ENCODE data around the gene RBFOX2.

The RBFOX2 gene

DNA sequence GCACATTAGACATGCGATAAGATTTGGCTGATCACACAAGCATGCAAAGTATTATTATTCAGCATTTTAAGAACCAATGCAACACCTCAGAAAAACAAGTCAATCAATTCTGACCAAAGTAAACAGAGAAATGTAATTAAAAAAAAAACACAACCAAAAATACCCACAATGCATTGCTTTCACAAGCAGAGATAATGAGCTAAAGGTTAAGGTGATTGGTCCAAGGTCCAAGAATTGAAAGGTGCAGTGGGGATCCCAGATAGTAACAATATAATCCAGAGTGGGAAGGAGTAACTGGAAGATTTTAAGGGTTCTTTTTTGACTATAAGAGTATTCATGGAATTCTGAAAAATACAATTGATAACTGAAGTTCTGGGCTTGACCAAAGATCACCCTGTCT lies 271.9 kb downstream of the RBFOX2 start:
- DNase-seq (ENCODE audit: low spot score), result no peak
- no peak overlapping the region for H3K27ac ChIP-seq (ENCODE audit: poor library complexity, severe bottlenecking)
- no peaks in the 10 kb centered on the region for H3K9me3 ChIP-seq (ENCODE audit: severe bottlenecking)
- peaks cover 91% of the 10 kb centered on the region for H3K36me3 ChIP-seq (ENCODE audit: low read depth)
- ATAC-seq (ENCODE audit: low read depth), result no peak
- no peaks in the 10 kb centered on the region for H3K27me3 ChIP-seq (ENCODE audit: insufficient read depth, poor library complexity, severe bottlenecking)
- no peaks in the 10 kb centered on the region for H3K4me1 ChIP-seq (ENCODE audit: insufficient read depth, poor library complexity, severe bottlenecking)
- no peak for TF ChIP-seq CTCF (IDR thresholded peaks at IDR 0.05; ENCODE audit: poor library complexity, severe bottlenecking)
- no peak overlapping the region for H3K4me3 ChIP-seq (ENCODE audit: severe bottlenecking)

GRCh38 chr22:35754761-35755160 lies 273.9 kb downstream of the RBFOX2 start:
- Histone ChIP-seq H3K36me3 (ENCODE audit: low read depth) (peaks cover 85% of the 10 kb centered on the region), H3K27ac (ENCODE audit: poor library complexity, severe bottlenecking) (no peak overlapping the region), H3K4me1 (ENCODE audit: insufficient read depth, poor library complexity, severe bottlenecking) (no peaks in the 10 kb centered on the region), H3K27me3 (ENCODE audit: insufficient read depth, poor library complexity, severe bottlenecking) (no peaks in the 10 kb centered on the region), H3K4me3 (ENCODE audit: severe bottlenecking) (no peak overlapping the region), H3K9me3 (ENCODE audit: severe bottlenecking) (no peaks in the 10 kb centered on the region)
- DNase-seq (ENCODE audit: low spot score) (no peak), ATAC-seq (ENCODE audit: low read depth) (peak; percentile 51)
- no peak for TF ChIP-seq CTCF (IDR thresholded peaks at IDR 0.05; ENCODE audit: poor library complexity, severe bottlenecking)

DNA sequence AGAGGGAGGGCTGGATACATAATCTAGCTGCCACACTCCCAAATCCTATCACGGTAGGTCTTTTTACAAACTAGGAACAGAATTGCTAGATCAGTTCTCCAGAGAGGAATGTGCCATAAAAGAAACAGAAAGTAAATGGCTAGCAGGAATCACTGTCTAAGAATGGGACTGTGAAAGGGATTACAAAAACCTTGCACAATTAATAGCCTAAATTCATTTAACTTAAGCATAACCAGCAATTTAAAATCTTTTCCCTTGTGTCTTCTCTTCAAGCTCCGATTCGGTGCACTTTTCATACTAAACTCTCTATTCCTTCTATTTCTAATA lies 275.8 kb downstream of the RBFOX2 start:
- ATAC-seq (ENCODE audit: low read depth), result no peak
- no peak for DNase-seq (ENCODE audit: low spot score)
- no peak for TF ChIP-seq CTCF (IDR thresholded peaks at IDR 0.05; ENCODE audit: poor library complexity, severe bottlenecking)
- Histone ChIP-seq H3K4me1 (ENCODE audit: insufficient read depth, poor library complexity, severe bottlenecking) (no peaks in the 10 kb centered on the region), H3K27ac (ENCODE audit: poor library complexity, severe bottlenecking) (no peak overlapping the region), H3K9me3 (ENCODE audit: severe bottlenecking) (no peaks in the 10 kb centered on the region), H3K27me3 (ENCODE audit: insufficient read depth, poor library complexity, severe bottlenecking) (no peaks in the 10 kb centered on the region), H3K36me3 (ENCODE audit: low read depth) (peaks cover 72% of the 10 kb centered on the region), H3K4me3 (ENCODE audit: severe bottlenecking) (no peak overlapping the region)

DNA sequence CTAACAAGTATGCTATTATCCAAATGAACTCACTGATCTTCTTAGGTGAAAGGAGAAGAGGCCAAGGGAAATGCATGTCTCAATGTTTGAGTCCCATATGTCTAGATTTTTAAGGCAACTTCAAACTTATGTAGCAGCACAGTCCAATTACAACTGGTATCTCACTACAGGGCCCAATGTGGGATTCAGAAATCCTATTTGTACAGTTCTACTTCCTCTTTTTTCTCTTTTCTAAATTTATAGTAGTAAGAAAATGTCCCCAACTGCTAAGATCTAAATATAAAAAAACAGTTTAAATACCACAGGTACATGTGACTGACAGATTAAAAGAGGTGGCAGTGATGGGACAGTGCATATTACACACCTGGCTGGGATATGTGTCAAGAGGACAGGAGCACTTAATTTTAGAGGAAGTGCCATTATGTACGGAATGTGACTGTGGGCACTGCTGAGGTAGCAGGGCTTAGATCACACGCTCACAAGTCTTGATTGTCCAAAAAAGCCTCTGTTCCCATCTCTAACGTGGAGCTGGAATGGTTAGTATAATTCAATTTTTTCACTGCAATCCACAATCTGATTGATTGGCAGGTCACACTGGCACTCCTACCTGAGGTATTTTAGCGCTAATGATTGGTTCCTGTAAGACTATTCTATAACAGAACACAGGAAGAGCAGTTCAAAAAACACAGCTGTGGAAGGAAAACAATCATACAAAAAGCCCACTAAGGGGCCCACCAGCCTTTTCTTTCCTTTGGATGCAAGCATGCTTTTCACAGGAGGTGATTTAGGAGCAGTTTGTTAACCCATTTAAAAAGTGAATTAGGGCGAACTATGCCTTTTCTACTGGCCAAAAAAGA lies 276.4 kb downstream of the RBFOX2 start:
- no peak for ATAC-seq (ENCODE audit: low read depth)
- Histone ChIP-seq H3K9me3 (ENCODE audit: severe bottlenecking) (no peaks in the 10 kb centered on the region), H3K27me3 (ENCODE audit: insufficient read depth, poor library complexity, severe bottlenecking) (no peaks in the 10 kb centered on the region), H3K4me1 (ENCODE audit: insufficient read depth, poor library complexity, severe bottlenecking) (no peaks in the 10 kb centered on the region), H3K27ac (ENCODE audit: poor library complexity, severe bottlenecking) (no peak overlapping the region), H3K4me3 (ENCODE audit: severe bottlenecking) (no peak overlapping the region), H3K36me3 (ENCODE audit: low read depth) (peaks cover 71% of the 10 kb centered on the region)
- TF ChIP-seq CTCF (IDR thresholded peaks at IDR 0.05; ENCODE audit: poor library complexity, severe bottlenecking), result no peak
- no peak for DNase-seq (ENCODE audit: low spot score)

DNA sequence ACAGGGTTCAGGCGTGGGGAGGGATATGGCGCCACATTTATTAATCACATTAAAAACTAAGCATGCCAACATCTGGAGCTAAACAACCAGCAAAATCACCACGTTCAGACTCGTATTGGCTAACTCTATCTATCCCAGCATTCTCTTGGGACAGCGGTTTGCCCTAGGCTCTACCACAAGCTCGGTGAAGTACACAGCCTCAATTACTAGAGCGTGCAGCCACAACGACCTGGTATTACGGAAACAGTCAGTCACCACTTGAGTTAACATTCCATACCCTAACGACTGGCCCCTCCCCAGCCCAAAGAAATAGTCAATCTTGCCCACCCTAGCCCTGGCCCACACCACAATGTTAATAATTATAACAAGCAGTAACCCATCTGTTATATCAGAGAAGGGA lies 278.8 kb downstream of the RBFOX2 start:
- H3K27ac ChIP-seq (ENCODE audit: poor library complexity, severe bottlenecking), result no peak overlapping the region
- DNase-seq (ENCODE audit: low spot score) (no peak), ATAC-seq (ENCODE audit: low read depth) (no peak)
- H3K9me3 ChIP-seq (ENCODE audit: severe bottlenecking), result no peaks in the 10 kb centered on the region
- H3K4me3 ChIP-seq (ENCODE audit: severe bottlenecking), result no peak overlapping the region
- peaks cover 71% of the 10 kb centered on the region for H3K36me3 ChIP-seq (ENCODE audit: low read depth)
- H3K4me1 ChIP-seq (ENCODE audit: insufficient read depth, poor library complexity, severe bottlenecking), result no peaks in the 10 kb centered on the region
- H3K27me3 ChIP-seq (ENCODE audit: insufficient read depth, poor library complexity, severe bottlenecking), result no peaks in the 10 kb centered on the region
- no peak for TF ChIP-seq CTCF (IDR thresholded peaks at IDR 0.05; ENCODE audit: poor library complexity, severe bottlenecking)

Data from RWPE2 (cell line).